NCI-H1436 (cell line): ENCODE measurements around the gene DMXL1.

ENCODE experiments used
- DNase-seq: peaks from one replicate; lab custom pipeline; 2025; lab: John Stamatoyannopoulos, UW

DMXL1 gene

DNA sequence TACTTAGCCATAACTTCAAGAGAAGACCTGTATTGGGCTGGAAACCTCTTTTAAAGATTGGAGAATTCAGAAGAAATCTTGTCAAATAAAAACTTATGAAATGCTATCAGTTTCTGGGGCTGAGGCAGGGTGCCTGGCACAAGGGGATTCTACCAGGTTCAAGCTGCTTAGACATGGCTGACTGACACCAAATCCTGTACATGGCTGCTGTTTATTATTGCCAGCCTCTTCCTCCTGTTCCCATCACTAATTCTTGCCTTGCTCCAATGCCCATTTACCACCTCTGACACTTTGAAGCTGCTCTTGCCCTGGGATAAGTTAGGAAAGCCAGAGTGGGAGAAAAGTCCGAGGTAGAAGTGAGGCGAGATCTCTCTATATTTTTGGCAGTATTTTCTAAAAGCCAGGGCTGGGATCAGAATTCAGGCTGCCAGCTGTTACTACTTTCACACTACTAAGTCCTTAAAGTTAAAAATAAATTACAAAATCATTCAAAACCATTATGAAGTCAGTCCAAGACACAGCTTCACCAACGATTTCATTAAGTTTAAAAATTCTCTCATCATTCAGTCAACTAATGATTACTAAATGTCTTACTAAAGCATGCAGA lies 218.7 kb downstream of the DMXL1 start:
- DNase-seq = no peak

- no peak for DNase-seq
Measured at GRCh38 chr5:119290161-119290569, 219.3 kb downstream of the DMXL1 start.

- DNase-seq = no peak
Measured at GRCh38 chr5:119290607-119291006, 219.7 kb downstream of the DMXL1 start.

DNA sequence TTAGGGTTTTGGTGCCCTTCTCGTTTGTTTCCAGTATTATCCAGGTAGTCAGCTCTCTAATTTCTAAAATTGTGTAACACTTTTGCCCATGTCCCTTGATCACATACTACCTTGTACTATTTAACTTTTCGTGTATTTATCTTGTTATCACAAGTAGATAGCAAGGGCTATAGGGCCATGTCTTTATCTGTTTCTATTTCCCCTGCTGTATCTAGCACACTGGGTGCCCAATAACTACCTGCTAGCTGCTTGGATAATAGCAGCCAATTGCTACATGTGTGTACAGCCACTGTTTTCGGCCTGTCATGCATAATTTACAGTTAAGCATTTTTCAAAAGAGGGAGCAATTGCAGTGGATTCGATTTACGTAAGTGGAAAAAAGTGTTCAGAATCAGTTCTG lies 220.2 kb downstream of the DMXL1 start:
- DNase-seq = peak; percentile 20

GRCh38 chr5:119291877-119292276 lies 221.0 kb downstream of the DMXL1 start:
- DNase-seq = no peak

- DNase-seq = no peak
Measured at GRCh38 chr5:119292701-119293515, 222.0 kb downstream of the DMXL1 start.

GRCh38 chr5:119293516-119293829 lies 222.6 kb downstream of the DMXL1 start:
- no peak for DNase-seq
